Breast epithelium (tissue), 3 donors: ENCODE data around the gene ACO2.
A peak's percentile ranks its signal among the peaks of the same experiment; 100 is the strongest.

Experiments
- POLR2A ChIP-seq: fragments of 450-650 bp; IDR thresholded peaks from one replicate; pipeline ENCODE4 v1.6.1; 2016; ENCODE audit warnings: antibody characterized with exemption, mild to moderate bottlenecking, moderate library complexity
- POLR2AphosphoS5 ChIP-seq, 3 donors: sonication (generic); formaldehyde crosslinking; IDR thresholded peaks; one replicate each; pipeline ENCODE4 v1.6.1; 2017; ENCODE audit warnings: antibody characterized with exemption in 3 of 3
- TF ChIP-seq, protein P1 (sequence below), 3 donors: fragments of 450-650 bp; IDR thresholded peaks; one replicate each; pipeline ENCODE4 v1.5.1; 2016 to 2017; ENCODE audit warnings: antibody characterized with exemption in 3 of 3, mild to moderate bottlenecking in 3 of 3, moderate library complexity in 3 of 3

DNA sequence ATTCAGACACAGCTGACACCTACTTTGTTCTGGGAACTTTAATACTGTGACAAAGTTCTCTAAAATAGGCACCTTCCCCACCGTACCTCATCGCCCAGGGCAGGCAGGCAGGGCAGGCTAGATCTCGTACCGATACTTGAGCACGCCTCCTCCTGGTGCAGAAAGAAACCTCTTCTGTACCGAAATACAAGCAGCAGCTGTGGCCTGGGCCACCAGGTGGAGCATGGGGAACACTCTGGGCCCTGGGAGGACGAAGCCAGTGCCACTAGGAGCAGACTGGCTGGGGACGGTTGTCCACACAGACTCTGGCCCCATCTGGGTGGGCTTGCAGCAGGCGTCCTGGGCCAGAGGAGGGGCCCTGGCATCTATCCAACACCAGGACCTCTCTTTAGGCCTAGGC lies 108.0 kb downstream of the ACO2 start:
- TF ChIP-seq, protein P1, sequence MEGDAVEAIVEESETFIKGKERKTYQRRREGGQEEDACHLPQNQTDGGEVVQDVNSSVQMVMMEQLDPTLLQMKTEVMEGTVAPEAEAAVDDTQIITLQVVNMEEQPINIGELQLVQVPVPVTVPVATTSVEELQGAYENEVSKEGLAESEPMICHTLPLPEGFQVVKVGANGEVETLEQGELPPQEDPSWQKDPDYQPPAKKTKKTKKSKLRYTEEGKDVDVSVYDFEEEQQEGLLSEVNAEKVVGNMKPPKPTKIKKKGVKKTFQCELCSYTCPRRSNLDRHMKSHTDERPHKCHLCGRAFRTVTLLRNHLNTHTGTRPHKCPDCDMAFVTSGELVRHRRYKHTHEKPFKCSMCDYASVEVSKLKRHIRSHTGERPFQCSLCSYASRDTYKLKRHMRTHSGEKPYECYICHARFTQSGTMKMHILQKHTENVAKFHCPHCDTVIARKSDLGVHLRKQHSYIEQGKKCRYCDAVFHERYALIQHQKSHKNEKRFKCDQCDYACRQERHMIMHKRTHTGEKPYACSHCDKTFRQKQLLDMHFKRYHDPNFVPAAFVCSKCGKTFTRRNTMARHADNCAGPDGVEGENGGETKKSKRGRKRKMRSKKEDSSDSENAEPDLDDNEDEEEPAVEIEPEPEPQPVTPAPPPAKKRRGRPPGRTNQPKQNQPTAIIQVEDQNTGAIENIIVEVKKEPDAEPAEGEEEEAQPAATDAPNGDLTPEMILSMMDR (IDR thresholded peaks at IDR 0.05), result peak in 1 of 3 donors; percentile 28
- no peak for TF ChIP-seq POLR2A
- no peak for TF ChIP-seq POLR2AphosphoS5 (IDR thresholded peaks at IDR 0.05)
